GM18868 (cell line): Measurements from ENCODE around the gene ANKUB1.

Source experiments
- ATAC-seq: cut with Tn5 transposase; IDR thresholded peaks from one replicate; pipeline ENCODE4 v1.9.1; 2021; ENCODE audit warnings: mild to moderate bottlenecking, moderate library complexity; ENCODE audit not compliant: unreplicated experiment

Gene ANKUB1

GRCh38 chr3:149713730-149714654 is 78.4 kb downstream of the ANKUB1 start:
- ATAC-seq: no peak
